ENCODE results near the gene MNAT1. TPM values are rescaled to one million over a fixed set of nuclear protein-coding genes. Genes with fewer than 3 reads are reported as not detected.
A peak's percentile ranks its signal among the peaks of the same experiment; 100 is the strongest.

The MNAT1 gene
- total and polyA plus RNA-seq, 9 of the 15 experiments (the other 6 are each of a cell fraction or from before 2014, with no cell fraction given), result 37.8 to 83.3 (median 60.4) TPM

GRCh38 chr14:60705100-60705499, 29.5 kb upstream of the MNAT1 start:
- no TSS peak for BruUV-seq (replicated peaks)
- no peaks in the 10 kb centered on the region for H4K20me1 ChIP-seq (replicated peaks; ENCODE audit: control insufficient read depth, insufficient read depth, low read length)
- TF ChIP-seq ZBTB40 (IDR thresholded peaks at IDR 0.05), result no peak
- no peak for TF ChIP-seq ZBTB40 (CRISPR knock-in tag; IDR thresholded peaks at IDR 0.05)
- peak; percentile 75; the same call in 1 of the 2 replicates for TF ChIP-seq SPI1 (IDR thresholded peaks at IDR 0.05; ENCODE audit: borderline replicate concordance, low read depth, low read length)
- no peaks in the 10 kb centered on the region; a peak in 1 of 5 replicates for H3K27me3 ChIP-seq (ENCODE audit: control insufficient read depth in 2 of 2, insufficient read depth in 2 of 2, low read length in 2 of 2)
- no peak for ATAC-seq
- ChIA-PET POLR2A (interaction anchor here (1.4 kb wide), 1 partner anchor 10 kb away, joined by 4 read pairs; no protein-coding TSS in a partner anchor), CTCF (ENCODE audit: low intra/inter-chr PET ratio) (no interaction called here)
- no peak overlapping the region for H3K4me2 ChIP-seq (ENCODE audit: insufficient read depth, low read length)
- H3K9me3 ChIP-seq (replicated peaks; ENCODE audit: control insufficient read depth, insufficient read depth, low read depth, low read length), result no peaks in the 10 kb centered on the region
- H2AFZ ChIP-seq (ENCODE audit: low read depth, low read length), result no peak overlapping the region
- no peaks in the 10 kb centered on the region for H3K79me2 ChIP-seq (ENCODE audit: control insufficient read depth, insufficient read depth, low read length)
- H3K4me1 ChIP-seq (replicated peaks in 1 of 2; ENCODE audit: control insufficient read depth in 2 of 2, insufficient read depth in 2 of 2, low read length in 2 of 2), result no peaks in the 10 kb centered on the region
- intact Hi-C loops (cut with micrococcal nuclease), result no loop called here
- DNase-seq (ENCODE audit: extremely low read depth in 1 of 4, low spot score in 3 of 4), result no peak
- H3K9me1 ChIP-seq (ENCODE audit: control insufficient read depth, insufficient read depth, low read length), result no peaks in the 10 kb centered on the region
- in situ Hi-C loops (cut with MboI), result no loop called here
- no peak overlapping the region for H3K4me3 ChIP-seq
- no peak for FAIRE-seq
- H3K36me3 ChIP-seq (ENCODE audit: control insufficient read depth, insufficient read depth, low read length), result no peaks in the 10 kb centered on the region
- no peak overlapping the region for H3K9ac ChIP-seq (ENCODE audit: insufficient read depth in 1 of 2, low read depth in 2 of 2, low read length in 2 of 2)
- H3K27ac ChIP-seq (ENCODE audit: extremely low read depth, low read depth, low read length), result no peak overlapping the region

Measured in K562 (cell line).